Measurements from ENCODE around the gene H3-3A.

The H3-3A gene

GRCh38 chr1:226063224-226063976, 884 bp downstream of the H3-3A start:
- peaks cover 36% of the 10 kb centered on the region for H3K36me3 ChIP-seq (ENCODE audit: insufficient read depth, insufficient read length, low read length)
- peak overlapping the region; percentile 94 for H3K9ac ChIP-seq (ENCODE audit: insufficient read length, low read depth)
- H3K27me3 ChIP-seq (ENCODE audit: insufficient read depth, insufficient read length), result no peaks in the 10 kb centered on the region
- H3K4me1 ChIP-seq (ENCODE audit: insufficient read depth, insufficient read length), result no peaks in the 10 kb centered on the region
- peak; percentile 35 for DNase-seq (ENCODE audit: low read depth, low spot score)
- TF ChIP-seq YY1 (IDR thresholded peaks at IDR 0.05; ENCODE audit: insufficient read depth, insufficient read length) (no peak), SUZ12 (IDR thresholded peaks at IDR 0.05; ENCODE audit: extremely low read depth, insufficient read depth, insufficient read length) (no peak), ZNF274 (IDR thresholded peaks at IDR 0.05; ENCODE audit: low read depth, low read length) (no peak)
- H3K9me3 ChIP-seq (ENCODE audit: insufficient read depth, low read length), result no peaks in the 10 kb centered on the region
- peak overlapping the region; percentile 91 for H3K4me3 ChIP-seq (ENCODE audit: insufficient read length, low read depth)

GRCh38 chr1:226063977-226064815, 1.7 kb downstream of the H3-3A start:
- Histone ChIP-seq H3K4me1 (ENCODE audit: insufficient read depth, insufficient read length) (no peaks in the 10 kb centered on the region), H3K9ac (ENCODE audit: insufficient read length, low read depth) (peak overlapping the region; percentile 94), H3K27me3 (ENCODE audit: insufficient read depth, insufficient read length) (no peaks in the 10 kb centered on the region), H3K9me3 (ENCODE audit: insufficient read depth, low read length) (no peaks in the 10 kb centered on the region), H3K36me3 (ENCODE audit: insufficient read depth, insufficient read length, low read length) (peaks cover 42% of the 10 kb centered on the region), H3K4me3 (ENCODE audit: insufficient read length, low read depth) (peak overlapping the region; percentile 91)
- no peak for DNase-seq (ENCODE audit: low read depth, low spot score)
- TF ChIP-seq YY1 (IDR thresholded peaks at IDR 0.05; ENCODE audit: insufficient read depth, insufficient read length) (no peak), ZNF274 (IDR thresholded peaks at IDR 0.05; ENCODE audit: low read depth, low read length) (no peak), SUZ12 (IDR thresholded peaks at IDR 0.05; ENCODE audit: extremely low read depth, insufficient read depth, insufficient read length) (no peak)

GRCh38 chr1:226064816-226065248, 2.3 kb downstream of the H3-3A start:
- Histone ChIP-seq H3K27me3 (ENCODE audit: insufficient read depth, insufficient read length) (no peaks in the 10 kb centered on the region), H3K9ac (ENCODE audit: insufficient read length, low read depth) (peak overlapping the region; percentile 3), H3K4me1 (ENCODE audit: insufficient read depth, insufficient read length) (no peaks in the 10 kb centered on the region), H3K4me3 (ENCODE audit: insufficient read length, low read depth) (peak overlapping the region; percentile 91), H3K9me3 (ENCODE audit: insufficient read depth, low read length) (no peaks in the 10 kb centered on the region), H3K36me3 (ENCODE audit: insufficient read depth, insufficient read length, low read length) (peaks cover 49% of the 10 kb centered on the region)
- no peak for TF ChIP-seq SUZ12 (IDR thresholded peaks at IDR 0.05; ENCODE audit: extremely low read depth, insufficient read depth, insufficient read length)
- no peak for TF ChIP-seq YY1 (IDR thresholded peaks at IDR 0.05; ENCODE audit: insufficient read depth, insufficient read length)
- no peak for TF ChIP-seq ZNF274 (IDR thresholded peaks at IDR 0.05; ENCODE audit: low read depth, low read length)
- peak; percentile 28 for DNase-seq (ENCODE audit: low read depth, low spot score)

- Histone ChIP-seq H3K9me3 (ENCODE audit: insufficient read depth, low read length) (no peaks in the 10 kb centered on the region), H3K4me3 (ENCODE audit: insufficient read length, low read depth) (no peak overlapping the region), H3K27me3 (ENCODE audit: insufficient read depth, insufficient read length) (no peaks in the 10 kb centered on the region), H3K4me1 (ENCODE audit: insufficient read depth, insufficient read length) (no peaks in the 10 kb centered on the region), H3K9ac (ENCODE audit: insufficient read length, low read depth) (no peak overlapping the region), H3K36me3 (ENCODE audit: insufficient read depth, insufficient read length, low read length) (peaks cover 60% of the 10 kb centered on the region)
- DNase-seq (ENCODE audit: low read depth, low spot score), result no peak
- TF ChIP-seq ZNF274 (IDR thresholded peaks at IDR 0.05; ENCODE audit: low read depth, low read length) (no peak), SUZ12 (IDR thresholded peaks at IDR 0.05; ENCODE audit: extremely low read depth, insufficient read depth, insufficient read length) (no peak), YY1 (IDR thresholded peaks at IDR 0.05; ENCODE audit: insufficient read depth, insufficient read length) (no peak)
These were observed 4.0 kb downstream of the H3-3A start for GRCh38 chr1:226066415-226067078.

- H3K36me3 ChIP-seq (ENCODE audit: insufficient read depth, insufficient read length, low read length), result peaks cover 76% of the 10 kb centered on the region
- TF ChIP-seq YY1 (IDR thresholded peaks at IDR 0.05; ENCODE audit: insufficient read depth, insufficient read length) (no peak), SUZ12 (IDR thresholded peaks at IDR 0.05; ENCODE audit: extremely low read depth, insufficient read depth, insufficient read length) (no peak), ZNF274 (IDR thresholded peaks at IDR 0.05; ENCODE audit: low read depth, low read length) (no peak)
- no peak overlapping the region for H3K4me3 ChIP-seq (ENCODE audit: insufficient read length, low read depth)
- no peaks in the 10 kb centered on the region for H3K4me1 ChIP-seq (ENCODE audit: insufficient read depth, insufficient read length)
- H3K9me3 ChIP-seq (ENCODE audit: insufficient read depth, low read length), result no peaks in the 10 kb centered on the region
- DNase-seq (ENCODE audit: low read depth, low spot score), result no peak
- no peak overlapping the region for H3K9ac ChIP-seq (ENCODE audit: insufficient read length, low read depth)
- no peaks in the 10 kb centered on the region for H3K27me3 ChIP-seq (ENCODE audit: insufficient read depth, insufficient read length)
These were observed 7.4 kb downstream of the H3-3A start for GRCh38 chr1:226069811-226070489.

GRCh38 chr1:226072347-226072746, 9.8 kb downstream of the H3-3A start:
- Histone ChIP-seq H3K27me3 (ENCODE audit: insufficient read depth, insufficient read length) (no peaks in the 10 kb centered on the region), H3K9me3 (ENCODE audit: insufficient read depth, low read length) (no peaks in the 10 kb centered on the region), H3K4me1 (ENCODE audit: insufficient read depth, insufficient read length) (no peaks in the 10 kb centered on the region), H3K9ac (ENCODE audit: insufficient read length, low read depth) (no peak overlapping the region), H3K36me3 (ENCODE audit: insufficient read depth, insufficient read length, low read length) (peaks cover 53% of the 10 kb centered on the region), H3K4me3 (ENCODE audit: insufficient read length, low read depth) (no peak overlapping the region)
- DNase-seq (ENCODE audit: low read depth, low spot score), result no peak
- TF ChIP-seq SUZ12 (IDR thresholded peaks at IDR 0.05; ENCODE audit: extremely low read depth, insufficient read depth, insufficient read length), result no peak
- TF ChIP-seq YY1 (IDR thresholded peaks at IDR 0.05; ENCODE audit: insufficient read depth, insufficient read length), result no peak
- no peak for TF ChIP-seq ZNF274 (IDR thresholded peaks at IDR 0.05; ENCODE audit: low read depth, low read length)
